C4-2B (cell line): ENCODE data around the gene SCFD2.
"Not testable (repeated sequence)": the region's sequence is repeated elsewhere in the genome, so short reads cannot be mapped to it uniquely, and the experiment has no call there.

Experiments used
- H3K27ac ChIP-seq: fragments of 450-650 bp; 2 replicates; pipeline ENCODE4 v1.5.1; 2017
- ZFX ChIP-seq: fragments of 450-650 bp; IDR thresholded peaks from 2 replicates; pipeline ENCODE4 v1.6.1; 2017
- TF ChIP-seq, protein P1 (sequence below): fragments of 450-650 bp; conservative IDR thresholded peaks from 2 replicates; pipeline ENCODE4 v1.5.1; 2017; ENCODE audit warnings: mild to moderate bottlenecking

SCFD2 gene

DNA sequence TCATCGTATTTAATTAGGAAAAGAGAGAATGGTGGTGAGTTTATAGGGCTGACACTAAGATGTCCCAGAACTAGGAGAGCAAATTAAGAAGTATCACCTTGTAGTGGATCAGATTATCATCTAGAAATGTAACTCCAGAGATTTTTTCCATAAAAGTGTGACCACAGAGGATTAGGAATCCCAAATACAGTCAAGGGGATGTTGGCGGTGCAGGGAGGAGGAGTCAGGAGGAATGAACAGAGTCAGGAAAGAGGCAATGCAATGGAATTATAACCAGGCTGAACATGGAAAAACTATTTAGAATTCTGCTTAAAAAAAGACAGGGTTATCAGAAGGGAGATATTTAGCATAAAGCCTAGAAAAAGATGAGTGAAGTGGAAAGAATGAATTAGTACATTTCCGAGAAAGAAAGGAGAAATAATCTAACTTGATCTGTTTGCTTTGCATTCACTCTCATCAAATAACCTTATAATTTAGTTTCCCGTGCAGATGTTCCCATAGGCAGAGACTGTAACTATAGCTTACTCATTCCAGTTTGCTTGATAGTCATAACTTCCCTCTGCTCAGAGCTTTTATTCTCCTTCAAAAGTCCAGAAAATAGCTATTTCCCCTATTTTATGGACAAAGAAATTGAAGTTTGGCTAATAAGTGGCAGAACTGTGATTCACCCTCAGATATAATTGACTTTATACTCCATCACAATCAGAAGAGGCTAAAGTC, 56.4 kb downstream of the SCFD2 start:
- TF ChIP-seq, protein P1, sequence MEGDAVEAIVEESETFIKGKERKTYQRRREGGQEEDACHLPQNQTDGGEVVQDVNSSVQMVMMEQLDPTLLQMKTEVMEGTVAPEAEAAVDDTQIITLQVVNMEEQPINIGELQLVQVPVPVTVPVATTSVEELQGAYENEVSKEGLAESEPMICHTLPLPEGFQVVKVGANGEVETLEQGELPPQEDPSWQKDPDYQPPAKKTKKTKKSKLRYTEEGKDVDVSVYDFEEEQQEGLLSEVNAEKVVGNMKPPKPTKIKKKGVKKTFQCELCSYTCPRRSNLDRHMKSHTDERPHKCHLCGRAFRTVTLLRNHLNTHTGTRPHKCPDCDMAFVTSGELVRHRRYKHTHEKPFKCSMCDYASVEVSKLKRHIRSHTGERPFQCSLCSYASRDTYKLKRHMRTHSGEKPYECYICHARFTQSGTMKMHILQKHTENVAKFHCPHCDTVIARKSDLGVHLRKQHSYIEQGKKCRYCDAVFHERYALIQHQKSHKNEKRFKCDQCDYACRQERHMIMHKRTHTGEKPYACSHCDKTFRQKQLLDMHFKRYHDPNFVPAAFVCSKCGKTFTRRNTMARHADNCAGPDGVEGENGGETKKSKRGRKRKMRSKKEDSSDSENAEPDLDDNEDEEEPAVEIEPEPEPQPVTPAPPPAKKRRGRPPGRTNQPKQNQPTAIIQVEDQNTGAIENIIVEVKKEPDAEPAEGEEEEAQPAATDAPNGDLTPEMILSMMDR: no peak
- TF ChIP-seq ZFX: no peak
- no peak overlapping the region for H3K27ac ChIP-seq

DNA sequence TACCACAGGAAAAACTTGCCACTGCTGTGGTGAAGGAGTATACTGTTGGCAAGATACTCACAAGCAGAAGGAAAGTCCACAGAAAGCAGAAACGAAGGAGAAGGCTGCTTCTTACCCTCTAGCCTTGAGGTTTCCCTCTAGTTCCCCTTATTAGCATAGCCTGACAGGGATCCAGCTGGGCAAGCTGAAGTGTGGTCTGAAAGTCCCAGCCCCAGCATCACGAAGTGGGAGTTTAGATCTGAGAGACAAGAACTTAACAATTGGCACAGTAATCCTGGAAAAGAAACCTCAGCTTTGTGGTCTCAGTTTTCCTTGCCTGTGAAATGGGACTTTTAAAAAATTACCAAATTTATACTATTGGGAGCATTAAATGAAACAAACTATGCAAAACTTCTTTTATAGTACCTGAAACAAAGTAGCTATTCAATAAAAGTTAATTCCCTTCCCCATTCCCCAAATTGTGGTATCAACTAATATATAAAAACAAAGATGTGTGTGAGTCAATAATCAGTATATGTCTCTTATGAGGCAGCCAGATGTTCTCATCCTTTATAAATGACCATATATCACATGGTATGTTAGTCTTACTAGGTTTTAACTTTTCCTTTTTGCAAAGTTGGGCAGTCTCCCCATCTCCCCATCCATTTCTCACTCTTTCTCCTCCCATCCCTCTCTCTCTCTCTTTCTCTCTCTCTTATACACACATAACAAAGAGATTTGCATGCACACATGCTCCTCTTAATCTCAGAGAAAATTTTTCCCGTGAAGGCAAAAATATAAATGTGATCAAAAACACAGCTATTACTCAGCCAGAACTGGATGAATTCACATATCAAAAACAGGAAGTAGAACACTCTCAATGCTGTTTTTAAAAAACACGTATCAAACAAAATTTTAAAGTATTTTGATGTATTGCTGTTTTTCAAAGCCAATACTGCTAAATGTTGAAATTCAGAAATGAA, 57.8 kb downstream of the SCFD2 start:
- H3K27ac ChIP-seq: no peak overlapping the region

DNA sequence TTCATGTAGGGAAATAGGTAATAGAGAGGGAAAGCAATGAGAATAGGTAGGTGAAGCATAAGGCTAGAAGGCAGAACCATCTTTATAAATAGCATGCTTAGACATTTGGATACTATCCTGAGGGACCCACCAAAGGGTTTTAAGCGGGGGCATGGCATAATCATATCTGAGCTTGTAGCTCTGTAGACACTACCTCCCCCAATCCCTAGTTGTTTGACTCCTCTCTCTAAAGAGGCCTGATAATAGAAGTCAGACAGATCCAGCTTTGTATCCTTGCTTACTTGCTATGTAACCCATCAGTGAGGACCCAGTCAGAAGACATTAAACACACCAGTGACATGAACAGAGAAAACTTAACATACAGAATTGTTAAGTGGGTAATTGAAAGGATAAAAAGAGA, 58.7 kb downstream of the SCFD2 start:
- no peak overlapping the region for H3K27ac ChIP-seq
- no peak for TF ChIP-seq ZFX
- TF ChIP-seq, protein P1: no peak

More for the DNA sequence above, 57.8 kb downstream of the SCFD2 start:
- TF ChIP-seq ZFX: no peak
- TF ChIP-seq, protein P1: no peak

DNA sequence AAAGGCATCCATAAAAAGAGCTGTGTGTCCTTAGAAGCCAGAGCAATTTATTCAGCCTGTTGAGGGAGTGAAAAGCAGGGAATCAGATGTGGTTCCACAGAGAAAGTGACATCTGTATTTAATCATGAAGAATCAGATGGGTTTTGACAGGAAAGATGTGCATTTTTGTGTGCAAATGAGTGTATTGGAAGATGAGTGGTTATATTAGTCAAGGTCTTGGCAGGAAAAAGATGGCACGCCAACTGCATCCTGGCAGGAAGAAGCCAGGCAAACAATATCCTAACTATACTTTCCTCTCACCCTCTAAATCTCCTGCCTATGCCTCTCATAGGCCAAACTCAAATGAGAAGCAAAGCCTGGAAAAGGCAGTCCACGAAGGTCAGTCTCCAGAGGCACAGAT, 59.1 kb downstream of the SCFD2 start:
- TF ChIP-seq, protein P1: no peak
- no peak for TF ChIP-seq ZFX
- H3K27ac ChIP-seq: no peak overlapping the region

DNA sequence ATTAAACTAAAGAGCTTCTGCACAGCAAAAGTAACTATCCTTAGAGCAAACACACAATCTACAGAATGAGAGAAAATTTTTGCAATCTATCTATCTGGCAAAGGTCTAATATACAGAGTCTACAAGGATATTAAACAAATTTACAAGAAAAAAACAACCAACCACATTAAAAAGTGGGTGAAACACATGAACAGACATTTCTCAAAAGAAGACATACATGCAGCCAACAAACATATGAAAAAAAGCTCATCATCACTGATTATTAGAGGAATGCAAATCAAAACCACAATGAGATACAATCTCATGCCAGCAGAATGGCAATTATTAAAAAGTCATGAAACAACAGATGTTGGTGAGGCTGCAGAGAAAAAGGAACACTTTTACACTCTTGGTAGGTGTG, 73.7 kb downstream of the SCFD2 start:
- H3K27ac ChIP-seq: not testable (repeated sequence)

DNA sequence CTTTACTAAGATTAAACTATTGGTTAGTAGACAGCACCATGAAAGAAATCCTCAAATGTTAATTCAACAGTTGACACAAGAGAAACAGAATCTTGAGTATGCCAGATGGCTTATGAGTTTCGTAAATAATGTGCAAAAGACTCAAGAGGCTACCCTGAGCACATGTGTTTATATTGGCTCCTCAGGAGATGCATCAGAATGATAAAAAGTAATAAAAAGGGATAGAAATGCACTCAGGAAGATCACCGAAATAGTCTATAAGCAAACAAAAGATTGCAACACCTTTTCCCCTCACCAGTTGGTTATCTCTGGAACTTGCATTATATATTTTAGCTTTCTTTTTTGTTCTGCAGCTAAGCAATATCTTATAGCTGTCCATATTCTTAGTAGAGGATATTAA, 84.4 kb downstream of the SCFD2 start:
- TF ChIP-seq ZFX: no peak
- TF ChIP-seq, protein P1: no peak
- H3K27ac ChIP-seq: no peak overlapping the region

DNA sequence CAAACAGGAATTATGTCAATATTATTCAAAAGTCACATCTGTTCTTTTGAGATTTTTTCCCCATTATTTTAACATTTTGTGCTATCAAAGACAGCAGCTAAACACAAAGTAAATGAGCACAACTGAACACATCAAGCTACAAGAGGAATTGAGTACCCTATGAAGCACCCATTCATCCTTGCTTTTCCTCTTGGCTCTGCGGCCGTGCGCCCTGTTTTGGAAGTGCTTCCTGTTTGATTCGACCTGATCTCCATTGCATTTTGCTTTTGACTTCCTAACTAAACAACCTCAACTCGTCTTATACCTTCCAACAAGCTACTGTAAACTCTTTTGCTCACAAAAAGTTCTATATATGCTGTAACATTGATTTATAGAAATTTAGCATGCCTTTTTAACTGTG, 85.0 kb downstream of the SCFD2 start:
- no peak for TF ChIP-seq ZFX
- TF ChIP-seq, protein P1: no peak
- H3K27ac ChIP-seq: no peak overlapping the region
